Endodermal cell (in vitro differentiated cells): Measurements from ENCODE around the gene NEK4. TPM values are rescaled to one million over a fixed set of nuclear protein-coding genes. Genes with fewer than 3 reads are reported as not detected.

Experiments used
- DNase-seq: peaks from one replicate; pipeline ENCODE4 v3.0.0-alpha.2; 2017
- H3K27ac ChIP-seq: 2 replicates; pipeline ENCODE4 v1.5.1; 2013; ENCODE audit warnings: mild to moderate bottlenecking, low read depth, low read length, moderate library complexity
- H3K27me3 ChIP-seq: 2 replicates; pipeline ENCODE4 v1.6.1; 2013; ENCODE audit warnings: mild to moderate bottlenecking, low read length, moderate library complexity; ENCODE audit not compliant: insufficient read depth, control insufficient read depth, poor library complexity, severe bottlenecking
- H3K36me3 ChIP-seq: 2 replicates; pipeline ENCODE4 v1.7.0; 2013; ENCODE audit warnings: mild to moderate bottlenecking, low read length, moderate library complexity; ENCODE audit not compliant: control insufficient read depth, insufficient read depth
- H3K4me1 ChIP-seq: one replicate; pipeline ENCODE4 v1.7.0; 2013; ENCODE audit warnings: low read length; ENCODE audit not compliant: control insufficient read depth, insufficient read depth
- H3K4me3 ChIP-seq: 2 replicates; pipeline ENCODE4 v1.5.1; 2013; ENCODE audit warnings: mild to moderate bottlenecking, low read length, moderate library complexity
- H3K9ac ChIP-seq: 2 replicates; pipeline ENCODE4 v1.6.1; 2013; ENCODE audit warnings: mild to moderate bottlenecking, low read length, moderate library complexity; ENCODE audit not compliant: poor library complexity, severe bottlenecking; ENCODE audit errors: extremely low read depth
- H3K9me3 ChIP-seq: 2 replicates; pipeline ENCODE4 v1.6.1; 2013; ENCODE audit warnings: mild to moderate bottlenecking, low read length, moderate library complexity; ENCODE audit not compliant: control insufficient read depth
- H3K27ac Mint-ChIP-seq: 2 replicates; pipeline ENCODE4 v1.8.0; 2020; ENCODE audit warnings: mixed read lengths
- H3K27me3 Mint-ChIP-seq: 2 replicates; pipeline ENCODE4 v1.8.0; 2021; ENCODE audit warnings: mild to moderate bottlenecking, mixed read lengths; ENCODE audit not compliant: insufficient read depth
- H3K36me3 Mint-ChIP-seq: 2 replicates; pipeline ENCODE4 v1.8.0; 2020; ENCODE audit warnings: low read depth, mixed read lengths
- H3K4me1 Mint-ChIP-seq: 2 replicates; pipeline ENCODE4 v1.8.0; 2020; ENCODE audit warnings: mixed read lengths
- H3K4me3 Mint-ChIP-seq: 2 replicates; pipeline ENCODE4 v1.8.0; 2020; ENCODE audit warnings: mild to moderate bottlenecking, moderate library complexity, mixed read lengths
- H3K9me3 Mint-ChIP-seq: 2 replicates; pipeline ENCODE4 v1.8.0; 2020; ENCODE audit warnings: mild to moderate bottlenecking, mixed read lengths
- CTCF ChIP-seq: fragments of 200-600 bp; sonication (generic); conservative IDR thresholded peaks from 2 replicates; pipeline ENCODE4 v1.5.0; 2021; ENCODE audit warnings: antibody characterized with exemption, mild to moderate bottlenecking
- WGBS, 2 experiments: methylation state at CpG; one replicate each; pipeline versions ENCODE4 v1.1.5 to v1.1.7; 2013; ENCODE audit warnings: missing lambda C conversion rate in 2 of 2, mixed read lengths in 1 of 2; ENCODE audit not compliant: insufficient coverage in 1 of 2, insufficient read length in 1 of 2; 5-methylcytosine and 5-hydroxymethylcytosine counted together
- total RNA-seq, 2 donors: library from RNA; stranded (reverse); fragmentation: NEBNext Ultra II Directional in 1 of 2; extraction: Animal tissue kit (Norgen Biotek cat#: 25700) in 1 of 2; gene quantifications; 2 replicates in 1 of 2; 3 replicates in 1 of 2; pipeline ENCODE4 v1.2.1, GENCODE V29; 2021

The NEK4 gene
- total RNA-seq, 2 donors from 2014 or later, result 44.2 to 49.5 TPM

- no peak for TF ChIP-seq CTCF
- Mint-ChIP-seq H3K4me1 (no peaks in the 10 kb centered on the region), H3K27me3 (peaks cover 10% of the 10 kb centered on the region), H3K9me3 (no peaks in the 10 kb centered on the region), H3K27ac (no peak overlapping the region), H3K4me3 (no peak overlapping the region), H3K36me3 (no peaks in the 10 kb centered on the region)
- Histone ChIP-seq H3K9ac (no peak overlapping the region), H3K9me3 (no peaks in the 10 kb centered on the region), H3K4me3 (no peak overlapping the region), H3K27ac (no peak overlapping the region), H3K36me3 (no peaks in the 10 kb centered on the region), H3K4me1 (no peaks in the 10 kb centered on the region), H3K27me3 (no peaks in the 10 kb centered on the region)
- WGBS, 2 experiments, result 83 to 88% methylated on average over 7 to 8 of the region's 8 CpGs
- no peak for DNase-seq
Observed at GRCh38 chr3:52813810-52814209, 43.1 kb upstream of the NEK4 start.

GRCh38 chr3:52811452-52812011, 40.8 kb upstream of the NEK4 start:
- Mint-ChIP-seq H3K27ac (no peak overlapping the region), H3K4me1 (no peaks in the 10 kb centered on the region), H3K27me3 (peaks cover 12% of the 10 kb centered on the region), H3K4me3 (no peak overlapping the region), H3K9me3 (no peaks in the 10 kb centered on the region), H3K36me3 (no peaks in the 10 kb centered on the region)
- Histone ChIP-seq H3K9me3 (no peaks in the 10 kb centered on the region), H3K4me1 (no peaks in the 10 kb centered on the region), H3K9ac (no peak overlapping the region), H3K27me3 (no peaks in the 10 kb centered on the region), H3K36me3 (no peaks in the 10 kb centered on the region), H3K27ac (no peak overlapping the region), H3K4me3 (no peak overlapping the region)
- no peak for DNase-seq
- TF ChIP-seq CTCF, result no peak
- WGBS, 2 experiments, result 89 to 90% methylated on average over 4 to 7 of the region's 7 CpGs

- WGBS, 2 experiments, result 90 to 97% methylated on average over 5 to 11 of the region's 11 CpGs
- Mint-ChIP-seq H3K4me3 (no peak overlapping the region), H3K27ac (no peak overlapping the region), H3K27me3 (peaks cover 12% of the 10 kb centered on the region), H3K9me3 (no peaks in the 10 kb centered on the region), H3K36me3 (no peaks in the 10 kb centered on the region), H3K4me1 (no peaks in the 10 kb centered on the region)
- Histone ChIP-seq H3K4me3 (no peak overlapping the region), H3K4me1 (no peaks in the 10 kb centered on the region), H3K9ac (no peak overlapping the region), H3K27me3 (no peaks in the 10 kb centered on the region), H3K27ac (no peak overlapping the region), H3K9me3 (no peaks in the 10 kb centered on the region), H3K36me3 (no peaks in the 10 kb centered on the region)
- TF ChIP-seq CTCF, result no peak
- DNase-seq, result no peak
Observed at GRCh38 chr3:52810923-52811322, 40.2 kb upstream of the NEK4 start.
